GM19452 (cell line): ENCODE measurements around the gene IQGAP2.
A peak's percentile ranks its signal among the peaks of the same experiment; 100 is the strongest.
"Not testable (repeated sequence)": the region's sequence is repeated elsewhere in the genome, so short reads cannot be mapped to it uniquely, and the experiment has no call there.

ENCODE experiments used
- ATAC-seq: cut with Tn5 transposase; IDR thresholded peaks from one replicate; pipeline ENCODE4 v1.9.1; 2021; ENCODE audit not compliant: unreplicated experiment

The IQGAP2 gene

DNA sequence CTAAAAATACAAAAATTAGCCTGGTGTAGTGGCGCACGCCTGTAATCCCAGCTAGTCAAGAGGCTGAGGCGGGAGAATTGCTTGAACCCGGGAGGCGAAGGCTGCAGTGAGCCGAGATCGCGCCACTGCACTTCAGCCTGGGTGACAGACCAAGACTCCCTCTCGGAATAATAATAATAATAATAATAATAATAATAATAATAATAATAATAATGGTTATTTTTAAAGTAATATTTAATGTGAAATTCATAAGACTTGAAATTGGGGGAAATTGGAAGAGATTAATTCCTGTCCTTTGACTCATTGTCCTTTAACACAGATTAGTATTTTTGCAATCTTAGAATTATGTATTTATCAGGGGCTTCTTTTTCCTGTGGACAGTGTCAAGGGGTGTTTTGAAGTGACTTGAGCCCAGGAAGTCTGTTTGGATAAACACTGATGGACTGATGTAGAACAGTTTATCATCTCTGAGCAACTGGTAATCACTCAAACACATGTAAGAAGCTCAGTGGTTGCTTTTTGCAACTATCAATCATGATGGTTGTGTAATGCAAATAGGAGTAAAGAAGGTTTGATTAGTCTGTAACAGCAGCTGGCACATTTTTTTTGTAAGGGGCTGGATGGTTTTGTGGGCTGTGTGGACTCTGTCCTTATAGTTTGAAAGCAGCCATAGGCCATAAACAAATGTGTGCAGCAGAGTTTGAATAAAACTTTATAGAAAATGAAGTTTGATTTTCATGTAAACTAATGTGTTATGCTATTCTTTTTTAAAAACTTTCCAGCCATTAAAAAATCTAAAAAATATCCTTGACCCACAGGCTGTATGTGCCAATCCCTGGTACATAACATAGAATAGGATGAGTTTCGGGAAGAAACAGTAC, 126.6 kb downstream of the IQGAP2 start:
- ATAC-seq, result no peak

GRCh38 chr5:76532052-76532451, 129.0 kb downstream of the IQGAP2 start:
- no peak for ATAC-seq

GRCh38 chr5:76532973-76533372, 129.9 kb downstream of the IQGAP2 start:
- no peak for ATAC-seq

DNA sequence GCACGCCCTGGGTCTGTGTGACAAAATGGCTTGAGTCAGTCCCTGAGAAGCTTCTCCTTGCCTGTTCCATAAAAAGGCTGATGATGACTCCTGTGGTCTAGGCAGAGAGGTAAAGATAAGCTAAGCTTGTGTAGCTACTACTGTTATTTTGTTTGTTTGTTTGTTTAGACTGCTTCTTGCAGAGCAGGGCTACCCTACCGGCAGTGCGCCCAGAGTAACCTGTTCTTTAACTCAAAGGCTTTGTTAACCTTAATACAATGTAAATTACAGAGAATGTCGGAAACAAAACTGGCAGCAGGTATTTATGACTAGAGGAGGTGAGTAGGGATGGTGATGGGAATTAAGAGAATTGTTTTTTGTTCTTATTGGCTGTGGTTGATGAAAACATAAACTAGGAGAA, 132.5 kb downstream of the IQGAP2 start:
- ATAC-seq, result no peak

- no peak for ATAC-seq
These were observed 134.0 kb downstream of the IQGAP2 start for GRCh38 chr5:76537073-76537543.

DNA sequence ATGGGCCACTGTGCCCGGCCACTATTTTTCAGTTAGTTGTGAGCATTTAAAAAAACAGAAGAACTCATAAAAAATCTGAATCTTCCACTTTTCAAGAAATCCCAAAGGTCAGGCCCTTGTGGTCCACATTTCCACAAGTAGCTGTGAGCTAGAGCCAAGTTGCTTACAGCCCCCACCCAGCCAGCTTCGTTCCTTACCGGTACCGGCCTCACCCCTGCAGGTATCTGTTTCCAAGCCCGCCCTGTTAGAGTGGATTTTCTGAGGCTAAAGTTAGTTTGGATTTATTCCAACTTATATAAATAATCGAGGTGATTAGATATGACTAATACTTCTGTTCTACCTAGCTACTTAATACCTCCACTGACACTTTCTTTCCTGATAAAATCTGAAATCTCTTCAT, 139.2 kb downstream of the IQGAP2 start:
- no peak for ATAC-seq

DNA sequence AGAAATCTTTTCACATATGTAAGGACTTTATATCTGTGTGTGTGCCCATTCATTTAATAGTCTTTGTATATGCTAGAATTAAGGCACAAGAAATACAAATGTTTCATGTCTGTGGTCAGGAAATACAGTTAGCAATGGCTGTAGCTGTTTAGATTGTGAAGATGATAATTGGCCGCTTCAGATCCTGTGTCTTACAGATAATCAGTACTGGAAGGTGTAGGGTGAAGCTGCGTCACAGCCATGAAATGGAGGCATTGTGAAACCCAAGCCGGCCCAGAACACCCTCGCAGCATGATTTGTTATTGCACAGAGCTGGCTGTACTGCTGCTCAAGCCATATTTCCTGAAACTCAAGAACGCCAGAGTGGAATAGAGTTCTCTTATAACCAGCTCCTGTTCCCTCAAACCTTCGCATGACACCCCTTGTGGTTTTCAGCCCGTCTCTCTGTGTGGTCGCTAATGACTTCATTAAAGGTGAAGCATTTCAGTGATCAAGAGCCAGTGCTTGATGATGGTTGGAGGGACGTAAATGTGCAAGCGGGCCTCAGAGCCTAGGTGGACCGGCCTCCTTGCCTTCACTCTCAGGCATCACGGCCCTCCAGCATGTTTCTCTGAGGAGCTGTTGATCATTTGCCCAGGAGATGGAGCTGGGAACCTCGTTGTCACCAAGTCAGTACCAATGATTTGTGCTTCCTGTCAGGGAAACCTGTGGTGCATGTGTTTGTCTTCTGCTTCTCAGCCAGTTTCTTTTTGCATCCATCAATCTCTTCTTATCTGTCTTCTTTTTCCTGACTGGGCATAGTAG, 140.0 kb downstream of the IQGAP2 start:
- ATAC-seq, result no peak

- ATAC-seq, result no peak
These were observed 141.3 kb downstream of the IQGAP2 start for GRCh38 chr5:76544268-76544926.

GRCh38 chr5:76545184-76545583, 142.1 kb downstream of the IQGAP2 start:
- ATAC-seq, result no peak

- no peak for ATAC-seq
These were observed 143.5 kb downstream of the IQGAP2 start for GRCh38 chr5:76546497-76547102.

DNA sequence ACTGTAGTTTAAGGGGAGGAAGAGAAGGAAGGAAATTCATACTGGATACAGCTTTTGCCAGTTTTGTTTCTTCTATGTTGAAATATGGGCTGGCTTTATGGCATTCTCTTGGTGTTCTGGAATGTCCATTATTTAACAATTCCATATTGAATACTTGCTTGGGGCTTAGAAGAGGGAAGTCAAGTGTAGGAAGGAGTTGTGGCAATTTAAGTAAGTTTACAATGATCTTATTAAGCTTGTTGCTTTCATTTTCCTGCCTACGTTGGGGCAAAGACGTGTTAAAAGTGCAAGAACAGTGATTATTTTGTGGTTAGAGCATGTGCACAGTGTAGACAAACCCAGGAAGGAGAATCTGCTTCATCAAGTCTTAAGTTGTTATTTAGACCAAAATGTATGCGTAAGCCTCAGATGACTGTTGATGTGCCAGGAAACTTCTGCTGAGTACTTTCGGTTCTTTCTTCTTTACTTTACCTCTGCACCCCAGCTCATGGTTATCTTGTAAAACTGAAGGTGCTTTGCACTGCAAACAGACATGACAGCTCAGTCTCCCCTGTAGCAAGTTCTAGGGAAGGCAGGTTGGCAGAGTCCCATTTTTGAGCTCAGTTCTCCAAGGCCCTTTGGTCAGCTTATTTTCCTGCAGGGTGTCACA, 144.3 kb downstream of the IQGAP2 start:
- peak; percentile 69 for ATAC-seq

GRCh38 chr5:76547891-76548524, 144.9 kb downstream of the IQGAP2 start:
- peak; percentile 31 for ATAC-seq

- peak; percentile 4 for ATAC-seq
These were observed 145.6 kb downstream of the IQGAP2 start for GRCh38 chr5:76548525-76549229.

GRCh38 chr5:76550881-76551280, 147.8 kb downstream of the IQGAP2 start:
- not testable (repeated sequence) for ATAC-seq

- ATAC-seq, result no peak
These were observed 149.5 kb downstream of the IQGAP2 start for GRCh38 chr5:76552546-76552945.

- ATAC-seq, result no peak
These were observed 150.2 kb downstream of the IQGAP2 start for GRCh38 chr5:76553251-76553650.

DNA sequence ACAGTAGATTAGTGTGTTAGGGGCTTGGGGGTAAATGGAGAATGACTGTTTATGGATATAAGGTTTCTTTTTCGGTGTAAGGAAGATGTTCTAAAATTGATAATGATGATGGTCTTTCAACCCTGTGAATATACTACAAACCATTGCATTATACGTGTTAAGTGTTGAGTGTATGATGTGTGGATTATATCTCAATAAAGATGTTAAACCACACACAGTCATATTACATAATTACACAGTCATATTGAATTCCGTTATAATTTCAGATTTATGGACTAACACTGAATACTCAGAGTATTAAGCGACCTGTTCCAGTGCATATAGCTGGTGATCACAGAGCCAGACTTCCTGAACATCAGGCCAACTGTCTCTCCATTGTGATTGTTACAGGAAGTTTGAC, 152.0 kb downstream of the IQGAP2 start:
- no peak for ATAC-seq

DNA sequence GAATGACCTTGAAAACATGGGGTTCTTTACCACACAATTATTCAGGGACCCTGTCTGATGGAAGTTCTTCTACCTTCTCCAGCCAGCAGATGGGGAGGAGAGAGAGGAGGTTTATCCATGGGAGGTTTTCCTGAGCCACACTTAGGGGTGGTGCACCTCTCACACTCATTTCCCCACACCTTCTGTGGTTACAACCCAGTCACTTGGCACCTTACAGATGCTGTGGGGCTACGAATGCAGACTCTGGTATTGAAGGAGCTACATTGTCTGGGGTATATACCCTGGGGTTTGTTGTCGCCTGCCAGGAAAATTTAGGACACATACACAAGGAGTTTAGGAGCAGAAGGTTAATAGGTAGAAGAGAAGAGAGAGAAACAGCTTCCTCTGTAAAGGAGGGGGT, 152.6 kb downstream of the IQGAP2 start:
- ATAC-seq, result no peak

- peak; percentile 93 for ATAC-seq
These were observed 153.6 kb downstream of the IQGAP2 start for GRCh38 chr5:76556511-76557221.
